ENCODE data around the gene HPS4.
"Not testable (repeated sequence)": the region's sequence is repeated elsewhere in the genome, so short reads cannot be mapped to it uniquely, and the experiment has no call there.

The HPS4 gene

DNA sequence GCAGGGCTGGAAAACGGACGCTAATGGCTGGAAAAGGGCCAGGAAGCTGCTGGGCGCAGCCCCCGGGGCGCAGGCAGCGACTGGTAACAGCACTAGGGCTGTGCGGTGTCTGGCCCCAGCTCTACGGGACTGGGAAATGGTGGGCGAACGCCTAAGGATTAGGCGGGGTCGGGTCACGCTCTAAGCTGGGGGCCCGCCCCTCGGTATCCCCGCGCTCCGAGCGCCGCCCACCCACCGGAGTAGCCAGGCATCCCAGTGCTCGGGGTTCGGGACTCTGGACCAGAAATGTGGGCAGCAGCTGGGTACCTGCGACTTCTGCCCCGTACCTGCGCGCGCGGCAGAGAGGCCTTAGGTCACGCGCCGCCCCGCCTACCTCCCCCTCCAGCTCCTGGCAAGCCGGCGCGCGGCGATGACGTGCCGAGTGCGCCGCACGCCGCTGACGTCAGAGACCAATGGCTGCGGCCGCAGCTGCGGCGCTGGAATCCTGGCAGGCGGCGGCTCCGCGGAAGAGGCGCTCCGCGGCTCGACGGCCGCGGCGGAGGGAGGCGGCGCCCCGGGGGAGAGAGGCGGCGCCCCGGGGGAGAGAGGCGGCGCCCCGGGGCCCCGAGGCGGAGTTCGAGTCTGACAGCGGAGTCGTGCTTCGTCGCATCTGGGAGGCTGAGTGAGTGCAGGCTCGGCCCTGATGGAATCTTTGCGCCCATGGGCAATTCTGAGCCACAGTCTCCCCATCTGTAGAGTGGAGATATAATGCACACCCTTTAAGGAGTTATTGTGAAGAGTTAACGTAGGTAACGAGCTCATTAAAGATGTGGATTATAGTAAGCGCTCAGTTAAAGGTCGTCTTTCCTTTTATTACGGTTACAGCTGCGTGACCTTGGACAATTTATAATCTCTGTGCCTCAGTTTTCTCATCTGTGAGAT is at the start of gene HPS4, which contains the start of gene SRRD:
HPS4 (minus strand) TSS at position 345 of the 921 bp plus-strand sequence. CDS start 2,021 bp downstream, outside the sequence.
SRRD (plus strand) TSS at position 439 of the 921 bp plus-strand sequence; CDS start at position 453, 14 bp downstream.
- peak; percentile 57 to 71 for DNase-seq

DNA sequence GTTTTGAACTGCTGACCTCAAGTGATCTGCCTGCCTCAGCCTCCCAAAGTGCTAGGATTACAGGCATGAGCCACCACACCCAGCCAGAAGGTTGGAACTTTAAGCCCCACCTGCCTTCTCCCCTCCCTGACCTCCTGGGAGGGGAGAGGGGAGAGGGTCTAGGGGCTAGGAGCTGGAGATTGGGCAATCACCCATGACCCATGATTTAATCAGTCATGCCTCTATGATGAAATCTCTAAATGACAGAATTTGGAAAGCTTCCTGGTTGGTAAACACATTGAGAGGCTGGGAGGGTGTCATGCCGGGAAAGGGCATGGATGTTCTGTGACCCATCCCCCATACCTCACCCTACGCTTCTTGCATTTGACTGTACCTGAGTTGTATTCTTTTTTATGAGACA is 45.8 kb upstream of the HPS4 start:
- DNase-seq = no peak

GRCh38 chr22:26528518-26528917 is 44.9 kb upstream of the HPS4 start:
- DNase-seq = not testable (repeated sequence)

- DNase-seq = no peak
Measured at GRCh38 chr22:26527574-26528465, 44.2 kb upstream of the HPS4 start.

- DNase-seq = no peak
Measured at GRCh38 chr22:26527167-26527566, 43.6 kb upstream of the HPS4 start.

DNA sequence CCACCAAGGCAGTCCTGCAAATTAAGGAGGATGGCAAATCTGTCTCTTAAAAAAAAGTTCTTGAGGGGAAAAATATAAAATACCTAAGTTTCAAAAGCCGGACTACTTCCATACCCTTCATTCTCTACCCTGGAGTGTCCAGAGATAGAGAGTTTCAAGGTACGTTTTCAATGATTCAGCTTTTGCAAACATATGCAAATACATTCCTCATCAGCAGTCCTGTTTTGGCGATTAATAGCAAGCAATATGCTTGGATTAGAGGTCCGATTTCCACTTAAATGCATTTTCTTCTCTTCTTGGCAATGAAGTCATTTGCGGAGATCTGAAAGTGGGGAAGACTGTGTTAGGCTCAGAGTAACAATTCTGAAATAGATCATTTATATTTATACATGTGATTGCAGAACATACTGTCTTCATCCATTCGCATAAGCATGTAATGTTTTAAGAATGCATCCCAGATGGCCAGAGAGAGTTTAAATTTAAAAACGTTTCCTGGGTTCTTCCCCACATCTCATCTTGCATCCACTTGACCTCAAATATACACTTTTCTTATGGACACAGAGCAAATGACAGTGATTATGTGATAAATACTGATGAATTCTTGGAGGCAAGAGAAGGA is 42.5 kb upstream of the HPS4 start:
- DNase-seq = no peak

- no peak for DNase-seq
Measured at GRCh38 chr22:26524870-26525269, 41.3 kb upstream of the HPS4 start.

GRCh38 chr22:26522592-26522991 is 39.0 kb upstream of the HPS4 start:
- DNase-seq = no peak

GRCh38 chr22:26522012-26522411 is 38.4 kb upstream of the HPS4 start:
- DNase-seq = no peak

- DNase-seq = no peak
Measured at GRCh38 chr22:26517429-26517828, 33.8 kb upstream of the HPS4 start.

GRCh38 chr22:26516503-26516902 is 32.9 kb upstream of the HPS4 start:
- DNase-seq = no peak

DNA sequence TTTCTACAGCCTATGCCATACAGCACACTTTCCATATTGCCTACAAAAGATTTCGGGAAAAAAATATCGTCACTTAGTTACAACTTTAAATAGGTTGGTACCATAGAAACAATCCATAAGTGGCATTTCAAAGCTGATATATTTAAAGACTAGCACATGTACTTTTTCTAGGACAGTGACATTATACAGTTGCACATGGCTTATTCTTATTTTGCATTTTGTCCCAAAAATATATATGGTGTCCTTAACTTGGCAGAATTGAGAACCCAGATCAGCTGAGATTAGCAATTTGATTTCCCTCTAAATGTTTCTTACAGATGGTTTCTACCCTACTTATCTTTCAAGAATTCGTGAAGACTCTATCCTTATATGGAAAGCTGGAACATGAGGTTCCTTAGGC is 32.3 kb upstream of the HPS4 start:
- no peak for DNase-seq

GRCh38 chr22:26514419-26515161 is 31.0 kb upstream of the HPS4 start:
- no peak for DNase-seq

- no peak for DNase-seq
Measured at GRCh38 chr22:26513838-26514237, 30.3 kb upstream of the HPS4 start.

GRCh38 chr22:26512149-26512793 is 28.7 kb upstream of the HPS4 start, which contains the start of gene TFIP11:
Gene TFIP11 (minus strand): TSS chr22:26512473. CDS start chr22:26510272, 2,201 bp downstream.
- DNase-seq = peak; percentile 64 to 74

DNA sequence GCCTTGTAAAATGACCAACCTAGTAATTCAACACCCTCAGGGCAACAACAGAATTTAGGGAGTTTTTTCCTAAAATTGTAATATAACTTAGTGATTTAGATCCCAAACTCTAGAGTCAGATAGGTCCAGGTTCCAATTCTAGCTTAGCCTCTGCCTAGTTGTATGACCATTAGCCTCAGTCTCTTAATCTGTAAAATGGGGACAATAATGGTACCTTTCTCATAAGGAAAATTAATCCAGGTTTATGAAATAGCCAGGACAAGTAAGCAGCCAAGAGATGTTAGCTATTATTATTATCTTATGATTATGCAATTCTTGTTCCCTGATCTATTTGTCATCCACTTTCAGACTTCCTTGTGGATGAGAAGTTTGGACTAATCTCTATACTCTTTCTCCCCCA is 24.6 kb upstream of the HPS4 start:
- DNase-seq = no peak

DNA sequence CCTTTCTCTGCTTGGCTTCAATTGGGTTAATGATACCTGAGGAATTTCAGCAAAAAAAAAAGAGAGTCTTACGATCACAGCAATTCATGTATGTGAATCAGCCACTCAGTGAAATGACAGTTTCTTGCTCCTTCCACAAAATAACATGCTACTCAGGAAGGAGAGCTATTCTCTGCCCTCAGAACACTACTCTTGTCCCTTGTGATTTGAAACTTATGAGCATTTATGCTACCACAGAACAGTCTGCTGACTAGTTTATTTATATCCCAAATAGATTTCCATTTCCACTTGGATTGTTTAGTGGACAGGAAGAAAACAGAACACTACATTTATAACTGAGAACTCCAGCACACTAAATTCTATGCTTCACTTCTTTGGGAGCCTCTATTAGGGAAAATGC is 20.2 kb upstream of the HPS4 start:
- DNase-seq = no peak

DNA sequence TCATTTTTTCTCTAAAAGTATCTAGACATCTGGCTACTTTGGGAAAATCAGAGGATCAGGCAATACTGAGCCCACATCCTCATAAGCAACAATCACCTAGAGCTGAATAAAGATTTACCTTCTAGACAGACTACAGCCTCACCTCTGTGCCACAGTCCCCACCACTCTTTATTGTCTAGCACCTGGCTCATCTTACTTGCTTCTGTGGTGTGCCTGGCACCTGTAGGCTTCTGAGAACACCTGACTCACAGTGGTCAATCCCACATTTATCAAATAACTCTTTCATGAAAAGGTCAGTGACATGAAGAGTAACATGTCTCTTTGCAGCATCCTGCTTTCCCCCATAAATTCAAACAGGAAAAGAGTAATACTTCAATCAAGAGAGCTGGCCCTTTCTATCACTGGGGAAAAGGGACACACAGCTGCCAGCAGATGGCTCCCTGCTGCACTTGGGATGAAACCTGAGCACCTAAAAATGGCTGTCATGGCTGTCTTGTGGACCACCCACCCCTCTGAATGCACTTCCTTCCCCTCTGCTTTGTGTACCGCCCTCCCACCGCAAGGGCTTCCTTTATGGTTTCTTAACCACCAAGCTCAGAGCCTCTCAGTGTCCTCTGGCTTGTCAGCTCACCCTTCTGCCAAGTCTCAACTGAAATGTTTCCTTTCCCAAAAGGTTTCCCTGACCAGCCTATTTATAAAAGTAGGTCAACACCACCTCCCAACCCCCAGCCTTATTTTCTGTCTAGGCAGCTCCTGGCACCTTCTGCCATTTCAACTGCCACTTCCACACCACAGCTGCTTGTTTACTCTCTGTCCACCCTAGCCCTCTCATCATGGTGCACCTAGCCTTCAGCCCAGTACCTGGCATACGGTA is 19.3 kb upstream of the HPS4 start:
- DNase-seq = peak in 1 of 2 experiments; percentile 32

- DNase-seq = no peak
Measured at GRCh38 chr22:26501996-26502395, 18.4 kb upstream of the HPS4 start.

- no peak for DNase-seq
Measured at GRCh38 chr22:26499188-26499703, 15.7 kb upstream of the HPS4 start.

Data from SW 1271 (cell line).